HEK293 (cell line): ENCODE data around the gene NDUFA8.

Source experiments
- CTCF ChIA-PET: fragments of 350-600 bp; formaldehyde crosslinking; extraction: SDS; loops from one replicate; lab custom pipeline; 2021; ENCODE audit warnings: antibody characterized with exemption; lab: Yijun Ruan, JAX
- POLR2A ChIA-PET: fragments of 300-600 bp; formaldehyde crosslinking; extraction: SDS; loops from one replicate; lab custom pipeline; 2020; ENCODE audit warnings: antibody characterized with exemption, inconsistent platforms; lab: Yijun Ruan, JAX
- H3K27ac ChIP-seq: fragments of 200-500 bp; sonication (Bioruptor generic); 2 replicates; pipeline ENCODE4 v1.5.1; 2014; ENCODE audit warnings: low read depth, low read length, control low read depth, inconsistent platforms; ENCODE audit errors: extremely low read depth
- H3K36me3 ChIP-seq, 2 experiments: fragments of 200-500 bp in 1 of 2; sonication (Bioruptor generic) in 1 of 2; 1 replicate in 1 of 2; 2 replicates in 1 of 2; pipeline ENCODE4 v1.5.1; 2014 to 2017; ENCODE audit warnings: inconsistent platforms in 2 of 2, low read length in 2 of 2; ENCODE audit not compliant: control insufficient read depth in 2 of 2, insufficient read depth in 1 of 2
- H3K4me1 ChIP-seq: fragments of 200-500 bp; sonication (Bioruptor generic); 2 replicates; pipeline ENCODE4 v1.5.1; 2014; ENCODE audit warnings: mild to moderate bottlenecking, low read length, inconsistent platforms; ENCODE audit not compliant: control insufficient read depth, insufficient read depth
- H3K4me3 ChIP-seq: 2 replicates; pipeline ENCODE4 v1.5.1; 2011; ENCODE audit warnings: low read depth, mild to moderate bottlenecking, control low read depth, low read length, moderate library complexity
- H3K9me3 ChIP-seq: fragments of 200-500 bp; sonication (Bioruptor generic); 2 replicates; pipeline ENCODE4 v1.5.1; 2014; ENCODE audit warnings: low read depth, low read length, inconsistent platforms; ENCODE audit not compliant: control insufficient read depth, insufficient read depth
- GLIS1 ChIP-seq: fragments of 450-650 bp; formaldehyde crosslinking; IDR thresholded peaks from 2 replicates; pipeline ENCODE4 v1.5.1; 2016; ENCODE audit warnings: missing biosample characterization, missing genetic modification characterization
- GLIS2 ChIP-seq: fragments of 450-650 bp; formaldehyde crosslinking; IDR thresholded peaks from 2 replicates; pipeline ENCODE4 v1.5.1; 2016; ENCODE audit warnings: missing biosample characterization, missing genetic modification characterization
- INSM2 ChIP-seq: fragments of 450-650 bp; formaldehyde crosslinking; IDR thresholded peaks from 2 replicates; pipeline ENCODE4 v1.5.1; 2016; ENCODE audit warnings: missing biosample characterization, missing genetic modification characterization
- KLF1 ChIP-seq: fragments of 450-650 bp; formaldehyde crosslinking; IDR thresholded peaks from 2 replicates; pipeline ENCODE4 v1.5.1; 2016; ENCODE audit warnings: missing biosample characterization, missing genetic modification characterization
- PRDM4 ChIP-seq: fragments of 450-650 bp; formaldehyde crosslinking; IDR thresholded peaks from 2 replicates; pipeline ENCODE4 v1.5.1; 2017; ENCODE audit warnings: missing biosample characterization, missing genetic modification characterization
- SETDB1 ChIP-seq: IDR thresholded peaks from one replicate; pipeline ENCODE4 v1.6.1; 2017; ENCODE audit warnings: mild to moderate bottlenecking, low read length, moderate library complexity, mixed read lengths; ENCODE audit not compliant: insufficient read length
- TCF7L2 ChIP-seq: IDR thresholded peaks from 2 replicates; pipeline ENCODE4 v1.6.1; 2011; ENCODE audit warnings: low read depth, mild to moderate bottlenecking, inconsistent platforms, low read length, moderate library complexity, borderline replicate concordance
- WT1 ChIP-seq: fragments of 450-650 bp; formaldehyde crosslinking; IDR thresholded peaks from 2 replicates; pipeline ENCODE4 v1.5.1; 2016; ENCODE audit warnings: missing biosample characterization, missing genetic modification characterization
- ZBTB17 ChIP-seq: fragments of 450-650 bp; formaldehyde crosslinking; IDR thresholded peaks from 2 replicates; pipeline ENCODE4 v1.5.1; 2016; ENCODE audit warnings: missing biosample characterization, missing genetic modification characterization
- ZBTB21 ChIP-seq: fragments of 450-650 bp; formaldehyde crosslinking; IDR thresholded peaks from 2 replicates; pipeline ENCODE4 v1.5.1; 2017; ENCODE audit warnings: missing biosample characterization, missing genetic modification characterization
- ZFP37 ChIP-seq: fragments of 450-650 bp; formaldehyde crosslinking; IDR thresholded peaks from 2 replicates; pipeline ENCODE4 v1.5.1; 2016; ENCODE audit warnings: missing biosample characterization, missing genetic modification characterization
- ZIC2 ChIP-seq: fragments of 450-650 bp; formaldehyde crosslinking; IDR thresholded peaks from 2 replicates; pipeline ENCODE4 v1.5.1; 2016; ENCODE audit warnings: missing biosample characterization, missing genetic modification characterization
- ZNF10 ChIP-seq: fragments of 450-650 bp; formaldehyde crosslinking; IDR thresholded peaks from 2 replicates; pipeline ENCODE4 v1.5.1; 2017; ENCODE audit warnings: missing biosample characterization, missing genetic modification characterization
- ZNF114 ChIP-seq: fragments of 450-650 bp; formaldehyde crosslinking; IDR thresholded peaks from 2 replicates; pipeline ENCODE4 v1.5.0; 2017; ENCODE audit warnings: missing biosample characterization, missing genetic modification characterization
- ZNF132 ChIP-seq: fragments of 450-650 bp; formaldehyde crosslinking; IDR thresholded peaks from 2 replicates; pipeline ENCODE4 v1.5.1; 2017; ENCODE audit warnings: missing biosample characterization, missing genetic modification characterization, borderline replicate concordance
- ZNF19 ChIP-seq: fragments of 450-650 bp; formaldehyde crosslinking; IDR thresholded peaks from 2 replicates; pipeline ENCODE4; 2016; ENCODE audit warnings: missing biosample characterization, missing genetic modification characterization, low read depth
- ZNF23 ChIP-seq: fragments of 450-650 bp; formaldehyde crosslinking; IDR thresholded peaks from 2 replicates; pipeline ENCODE4 v1.5.1; 2016; ENCODE audit warnings: missing biosample characterization, missing genetic modification characterization, borderline replicate concordance
- ZNF416 ChIP-seq: fragments of 450-650 bp; formaldehyde crosslinking; IDR thresholded peaks from 2 replicates; pipeline ENCODE4 v1.5.1; 2016; ENCODE audit warnings: missing biosample characterization, missing genetic modification characterization
- ZNF664 ChIP-seq: fragments of 450-650 bp; formaldehyde crosslinking; IDR thresholded peaks from 2 replicates; pipeline ENCODE4 v1.5.1; 2016; ENCODE audit warnings: missing biosample characterization, missing genetic modification characterization
- ZNF704 ChIP-seq: fragments of 450-650 bp; formaldehyde crosslinking; IDR thresholded peaks from 2 replicates; pipeline ENCODE4 v1.5.1; 2016; ENCODE audit warnings: missing biosample characterization, missing genetic modification characterization
- ZNF707 ChIP-seq: fragments of 450-650 bp; formaldehyde crosslinking; IDR thresholded peaks from 2 replicates; pipeline ENCODE4 v1.5.1; 2016; ENCODE audit warnings: missing biosample characterization, missing genetic modification characterization

NDUFA8 gene

GRCh38 chr9:122201641-122202040 is 42.1 kb upstream of the NDUFA8 start (continued):
- TF ChIP-seq ZFP37 (tag by site-specific recombination) (no peak), SETDB1 (no peak), ZBTB21 (tag by site-specific recombination) (no peak), TCF7L2 (no peak)
- TF ChIP-seq, all 188 proteins: peak for 0

- CTCF ChIA-PET = interaction anchor here (0.9 kb wide), 1 partner anchor 29 kb away, joined by 3 read pairs; no protein-coding TSS in a partner anchor
- Histone ChIP-seq H3K9me3 (no peaks in the 10 kb centered on the region), H3K27ac (no peak overlapping the region), H3K4me1 (no peaks in the 10 kb centered on the region), H3K36me3 (no peaks in the 10 kb centered on the region), H3K4me3 (no peak overlapping the region)
- TF ChIP-seq ZIC2 (tag by site-specific recombination) (peak; percentile 53; the same call in 1 of the 2 replicates), ZNF664 (tag by site-specific recombination) (0 out of 2 replicates have a peak, but pooled peaks have one; percentile 13), ZBTB17 (no peak), WT1 (tag by site-specific recombination) (0 out of 2 replicates have a peak, but pooled peaks have one; percentile 21), GLIS2 (tag by site-specific recombination) (0 out of 2 replicates have a peak, but pooled peaks have one; percentile 15)
- POLR2A ChIA-PET = no interaction called here
Measured at GRCh38 chr9:122200960-122201595, 41.5 kb upstream of the NDUFA8 start.

GRCh38 chr9:122197882-122198281 is 38.3 kb upstream of the NDUFA8 start:
- H3K9me3 ChIP-seq = no peaks in the 10 kb centered on the region
- TF ChIP-seq GLIS2 (tag by site-specific recombination) (no peak), ZNF19 (no peak), PRDM4 (tag by site-specific recombination) (no peak), ZNF704 (tag by site-specific recombination) (no peak), ZNF23 (no peak), ZNF132 (tag by site-specific recombination) (no peak), ZBTB21 (tag by site-specific recombination) (no peak), INSM2 (tag by site-specific recombination) (no peak), ZNF114 (tag by site-specific recombination) (no peak), ZNF707 (tag by site-specific recombination) (no peak), GLIS1 (no peak), ZNF10 (tag by site-specific recombination) (no peak), KLF1 (tag by site-specific recombination) (no peak), ZNF416 (tag by site-specific recombination) (no peak)
- H3K4me1 ChIP-seq = no peaks in the 10 kb centered on the region
- no peak overlapping the region for H3K27ac ChIP-seq
- no peaks in the 10 kb centered on the region for H3K36me3 ChIP-seq
- CTCF ChIA-PET = interaction anchor here (1.1 kb wide), 1 partner anchor 99 kb away, joined by 3 read pairs; no protein-coding TSS in a partner anchor
- POLR2A ChIA-PET = no interaction called here
- H3K4me3 ChIP-seq = no peak overlapping the region
